ENCODE results near the gene GLRX5. TPM values are rescaled to one million over a fixed set of nuclear protein-coding genes. Genes with fewer than 3 reads are reported as not detected.
"Not testable (repeated sequence)": the region's sequence is repeated elsewhere in the genome, so short reads cannot be mapped to it uniquely, and the experiment has no call there.

The GLRX5 gene
- total and polyA plus RNA-seq, 2 donors = 28.9 to 39.4 TPM

DNA sequence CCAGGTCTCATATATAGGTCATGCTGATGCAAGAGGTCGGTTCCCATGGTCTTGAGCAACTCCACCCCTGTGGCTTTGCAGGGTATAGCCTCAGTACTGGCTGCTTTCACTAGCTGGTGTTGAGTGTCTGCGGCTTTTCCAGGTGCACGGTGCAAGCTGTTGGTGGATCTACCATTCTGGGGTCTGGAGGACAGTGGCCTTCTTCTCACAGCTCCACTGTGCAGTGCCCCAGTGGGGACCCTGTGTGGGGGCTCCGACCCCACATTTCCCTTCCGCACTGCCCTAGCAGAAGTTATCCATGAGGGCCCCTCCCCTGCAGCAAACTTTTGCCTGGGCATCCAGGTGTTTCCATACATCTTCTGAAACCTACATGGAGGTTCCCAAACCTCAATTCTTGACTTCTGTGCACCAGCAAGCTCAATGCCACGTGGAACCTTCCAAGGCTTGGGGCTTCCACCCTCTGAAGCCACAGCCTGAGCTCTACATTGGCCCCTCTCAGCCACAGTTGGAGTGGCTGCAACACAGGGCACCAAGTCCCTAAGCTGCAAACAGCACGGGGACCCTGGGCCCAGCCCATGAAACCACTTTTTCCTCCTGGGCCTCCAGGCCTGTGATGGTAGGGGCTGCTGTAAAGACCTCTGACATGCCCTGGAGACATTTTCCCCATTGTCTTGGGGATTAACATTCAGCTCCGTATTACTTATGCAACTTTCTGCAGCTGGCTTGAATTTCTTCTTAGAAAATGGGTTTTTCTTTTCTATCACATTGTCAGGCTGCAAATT is 49.2 kb downstream of the GLRX5 start:
- 78% methylated on average over 8 of the region's 8 CpGs for WGBS
- not testable (repeated sequence) for DNase-seq (ENCODE audit: extremely low spot score); H3K36me3 ChIP-seq (ENCODE audit: insufficient read depth); H3K27ac ChIP-seq (ENCODE audit: low read depth); H3K4me3 ChIP-seq (ENCODE audit: low read depth, low read length); H3K4me1 ChIP-seq (ENCODE audit: insufficient read depth)

DNA sequence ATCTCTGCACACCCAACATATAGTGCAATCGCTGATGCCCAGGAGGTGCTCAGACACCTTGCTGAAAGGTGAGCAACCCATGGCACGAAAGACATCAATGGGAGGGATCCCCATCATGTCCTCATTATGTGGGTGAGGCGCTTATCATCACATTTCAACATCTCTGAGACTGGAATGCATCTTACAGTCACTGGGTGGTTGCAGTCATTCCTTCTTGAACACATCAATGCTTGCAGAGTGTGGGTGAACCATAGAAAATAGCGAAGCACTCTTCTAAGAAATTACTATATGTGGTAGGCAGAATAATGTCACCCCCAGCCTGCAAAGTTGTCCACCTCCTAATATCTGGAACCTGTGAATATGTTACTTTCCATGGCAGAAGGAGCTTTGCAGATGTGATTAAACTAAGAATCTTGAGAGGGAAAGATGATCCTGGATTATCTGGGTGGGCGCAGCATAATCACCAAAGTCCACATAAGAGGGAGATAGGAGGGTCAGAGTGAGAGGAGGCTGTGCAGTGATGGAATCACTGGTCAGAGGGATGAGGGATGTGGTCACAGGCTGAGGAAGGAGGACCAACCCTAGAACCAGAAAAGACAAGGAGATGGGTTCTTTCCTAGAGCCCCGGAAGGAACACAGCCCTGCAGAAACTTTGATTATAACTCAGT is 51.2 kb downstream of the GLRX5 start:
- 87% methylated on average over 6 of the region's 6 CpGs for WGBS
- no peak for DNase-seq (ENCODE audit: extremely low spot score)

DNA sequence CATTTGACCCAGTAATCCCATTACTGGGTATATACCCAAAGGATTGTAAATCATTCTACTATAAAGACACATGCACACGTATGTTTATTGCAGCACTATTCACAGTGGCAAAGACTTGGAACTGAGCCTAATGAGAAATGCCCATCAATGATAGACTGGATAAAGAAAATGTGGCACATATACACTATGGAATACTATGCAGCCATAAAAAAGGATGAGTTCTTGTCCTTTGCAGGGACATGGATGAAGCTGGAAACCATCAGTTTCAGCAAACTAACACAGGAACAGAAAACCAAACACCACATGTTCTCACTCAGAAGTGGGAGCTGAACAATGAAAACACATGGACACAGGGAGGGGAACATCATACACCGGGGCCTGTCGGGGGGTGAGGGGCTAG is 56.3 kb downstream of the GLRX5 start:
- H3K4me1 ChIP-seq (ENCODE audit: insufficient read depth); DNase-seq (ENCODE audit: extremely low spot score); H3K27ac ChIP-seq (ENCODE audit: low read depth); H3K36me3 ChIP-seq (ENCODE audit: insufficient read depth); H3K4me3 ChIP-seq (ENCODE audit: low read depth, low read length): not testable (repeated sequence)
- WGBS = 94% methylated on average over 3 of the region's 3 CpGs

More for the DNA sequence above, 51.2 kb downstream of the GLRX5 start:
- no peaks in the 10 kb centered on the region for H3K4me1 ChIP-seq (ENCODE audit: insufficient read depth)
- no peak overlapping the region for H3K27ac ChIP-seq (ENCODE audit: low read depth)
- no peaks in the 10 kb centered on the region for H3K36me3 ChIP-seq (ENCODE audit: insufficient read depth)
- no peak overlapping the region for H3K4me3 ChIP-seq (ENCODE audit: low read depth, low read length)

Small RNA genes lying within 50 kb of the gene (small RNA-seq; reads per million reads assigned to genes)
- 4.1 reads per million, percentile 91 among the genes with 10 or more reads in this experiment for gene SCARNA13

Other genes starting within 250 kb of the GLRX5 start
- gene CLMN, start 215.1 kb upstream of the GLRX5 start, total RNA-seq = 11.1 TPM
- gene CLMN, start 215.1 kb upstream of the GLRX5 start, polyA plus RNA-seq = 4.3 TPM
- gene SYNE3, start 18.4 kb upstream of the GLRX5 start, total RNA-seq = 14.6 TPM
- gene SYNE3, start 18.4 kb upstream of the GLRX5 start, polyA plus RNA-seq = 4.5 TPM
- gene TCL1B, start 151.4 kb downstream of the GLRX5 start, total RNA-seq = not detected
- gene TCL1B, start 151.4 kb downstream of the GLRX5 start, polyA plus RNA-seq = not detected
- gene TCL1A, start 179.1 kb downstream of the GLRX5 start, total RNA-seq = 2.0 TPM
- gene TCL1A, start 179.1 kb downstream of the GLRX5 start, polyA plus RNA-seq = 0.08 TPM